Esophagus muscularis mucosa (tissue), 4 donors: ENCODE measurements around the gene ASF1B. TPM values are rescaled to one million over a fixed set of nuclear protein-coding genes. Genes with fewer than 3 reads are reported as not detected.
"Not testable (repeated sequence)": the region's sequence is repeated elsewhere in the genome, so short reads cannot be mapped to it uniquely, and the experiment has no call there.

Experiments
- DNase-seq: peaks from one replicate; pipeline ENCODE4 v3.0.0-alpha.2; 2017; ENCODE audit errors: extremely low spot score
- H3K27ac ChIP-seq, 4 donors: fragments of 200-600 bp; sonication (generic); replicated peaks in 1 of 4; 1 replicate in 3 of 4; 2 replicates in 1 of 4; pipeline ENCODE4 v1.5.1; 2016 to 2019; ENCODE audit warnings: mild to moderate bottlenecking in 1 of 4
- H3K27me3 ChIP-seq, 4 donors: fragments of 200-600 bp; sonication (generic); one replicate each; pipeline versions ENCODE4 v1.5.1 to v1.6.0; 2016 to 2019
- H3K36me3 ChIP-seq, 4 donors: fragments of 200-600 bp; sonication (generic); one replicate each; pipeline ENCODE4 v1.5.1; 2016 to 2019
- H3K4me1 ChIP-seq, 4 donors: fragments of 200-600 bp; sonication (generic); one replicate each; pipeline ENCODE4 v1.5.1; 2016 to 2019
- H3K4me3 ChIP-seq, 4 donors: fragments of 200-600 bp; sonication (generic); 1 replicate in 2 of 4; 2 replicates in 2 of 4; pipeline ENCODE4 v1.5.1; 2016 to 2019; ENCODE audit warnings: mild to moderate bottlenecking in 4 of 4, moderate library complexity in 1 of 4
- H3K9me3 ChIP-seq, 4 donors: fragments of 200-600 bp; sonication (generic); 1 replicate in 3 of 4; 2 replicates in 1 of 4; pipeline ENCODE4 v1.5.1; 2016 to 2019
- CTCF ChIP-seq, 3 experiments: fragments of 200-600 bp in 2 of 3; fragments of 450-650 bp in 1 of 3; sonication (generic) in 2 of 3; IDR thresholded peaks; one replicate each; pipeline ENCODE4 v1.5.1; 2017 to 2019; ENCODE audit warnings: antibody characterized with exemption in 3 of 3, mild to moderate bottlenecking in 2 of 3, moderate library complexity in 1 of 3
- EP300 ChIP-seq: sonication (generic); formaldehyde crosslinking; IDR thresholded peaks from one replicate; pipeline ENCODE4 v1.6.1; 2017; ENCODE audit warnings: antibody characterized with exemption
- POLR2A ChIP-seq: fragments of 450-650 bp; IDR thresholded peaks from one replicate; pipeline ENCODE4 v1.6.1; 2017; ENCODE audit warnings: antibody characterized with exemption, moderate library complexity, mild to moderate bottlenecking, low read depth
- POLR2AphosphoS5 ChIP-seq, 2 donors: sonication (generic); formaldehyde crosslinking; IDR thresholded peaks; one replicate each; pipeline ENCODE4 v1.6.1; 2017; ENCODE audit warnings: antibody characterized with exemption in 2 of 2
- WGBS: methylation state at CpG from one replicate; pipeline ENCODE4 v1.1.5; 2018; 5-methylcytosine and 5-hydroxymethylcytosine counted together
- intact Hi-C: fragments of 100-400 bp; cut with DNase I; formaldehyde crosslinking; loops from one replicate; pipeline ENCODE4 v1.15.1; 2023
- total RNA-seq, 4 donors: library from RNA; depleted of rRNA; stranded (reverse); fragments of >200 nt; gene quantifications; one replicate each; pipeline versions ENCODE4 v1.1.0 to v1.2.1, GENCODE V29; 2016

Gene ASF1B
- total RNA-seq, 4 donors from 2014 or later: 0.63 to 1.3 (median 0.65) TPM; not detected in 1

GRCh38 chr19:14181906-14182305, 45.5 kb upstream of the ASF1B start:
- no peak for DNase-seq
- Histone ChIP-seq H3K27ac (no peak overlapping the region), H3K27me3 (no peaks in the 10 kb centered on the region), H3K4me1 (peaks cover 0 to 7% (median 0%) of the 10 kb centered on the region in 4 donors), H3K9me3 (no peaks in the 10 kb centered on the region), H3K36me3 (peaks cover 0 to 31% (median 14%) of the 10 kb centered on the region in 4 donors), H3K4me3 (no peak overlapping the region)
- TF ChIP-seq POLR2AphosphoS5 (IDR thresholded peaks at IDR 0.05): no peak
- TF ChIP-seq POLR2A: no peak
- TF ChIP-seq EP300: no peak
- TF ChIP-seq CTCF (IDR thresholded peaks at IDR 0.05): no peak
- 74% methylated on average over 5 of the region's 6 CpGs for WGBS
- intact Hi-C loops: no loop called here

DNA sequence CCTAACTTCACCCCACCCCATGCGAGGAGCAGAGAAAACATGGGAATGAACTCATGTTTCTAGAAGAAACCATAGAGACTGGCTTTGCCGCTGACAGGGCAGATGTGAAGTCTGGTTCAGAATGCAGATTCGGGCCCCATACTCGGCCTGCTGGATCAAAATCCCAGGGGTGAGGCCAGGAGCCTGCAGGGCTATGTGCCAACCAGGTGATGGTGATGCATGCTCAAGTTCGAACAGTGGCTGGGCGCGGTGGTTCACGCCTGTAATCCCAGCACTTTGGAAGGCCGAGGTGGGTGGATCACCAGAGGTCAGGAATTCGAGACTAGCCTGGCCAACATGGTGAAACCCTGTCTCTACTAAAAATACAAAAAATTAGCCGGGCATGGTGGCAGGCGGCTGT, 44.8 kb upstream of the ASF1B start:
- WGBS: 83% methylated on average over 12 of the region's 12 CpGs
- H3K9me3 ChIP-seq, DNase-seq, H3K27me3 ChIP-seq, intact Hi-C loops, H3K27ac ChIP-seq, H3K4me3 ChIP-seq, H3K4me1 ChIP-seq: not testable (repeated sequence)
- peaks cover 5 to 38% (median 21%) of the 10 kb centered on the region in 4 donors for H3K36me3 ChIP-seq

- DNase-seq: no peak
- Histone ChIP-seq H3K4me1 (no peaks in the 10 kb centered on the region), H3K36me3 (peaks cover 18 to 69% (median 45%) of the 10 kb centered on the region in 4 donors), H3K4me3 (no peak overlapping the region), H3K27me3 (no peaks in the 10 kb centered on the region), H3K27ac (no peak overlapping the region), H3K9me3 (no peaks in the 10 kb centered on the region)
- WGBS: 96% methylated on average over 5 of the region's 23 CpGs
- intact Hi-C loops: no loop called here
- TF ChIP-seq EP300 (no peak), POLR2AphosphoS5 (IDR thresholded peaks at IDR 0.05) (no peak), POLR2A (no peak), CTCF (IDR thresholded peaks at IDR 0.05) (no peak)
Measured at GRCh38 chr19:14177496-14178074, 41.2 kb upstream of the ASF1B start.

DNA sequence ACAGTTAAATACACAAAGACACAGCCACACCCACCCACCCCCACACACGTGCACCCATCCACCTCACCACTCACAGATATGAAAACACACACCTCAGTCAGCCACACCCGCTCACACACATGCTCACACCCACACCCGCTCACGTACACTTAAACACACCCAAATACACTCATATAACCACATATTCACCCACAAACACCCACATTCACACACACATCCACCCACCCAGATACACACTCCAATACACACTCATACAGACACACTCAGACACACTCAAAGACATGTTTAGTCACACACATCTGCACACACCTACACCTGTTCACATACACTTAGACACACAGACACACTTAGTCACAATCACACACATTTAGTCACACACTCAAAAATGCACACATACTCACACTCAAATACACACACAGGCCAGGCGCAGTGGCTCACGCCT, 39.0 kb upstream of the ASF1B start:
- TF ChIP-seq POLR2AphosphoS5 (IDR thresholded peaks at IDR 0.05) (no peak), EP300 (no peak)
- Histone ChIP-seq H3K4me1 (no peaks in the 10 kb centered on the region), H3K36me3 (peaks cover 21 to 82% (median 63%) of the 10 kb centered on the region in 4 donors), H3K27ac (no peak overlapping the region), H3K9me3 (no peaks in the 10 kb centered on the region), H3K27me3 (no peaks in the 10 kb centered on the region), H3K4me3 (no peak overlapping the region)
- DNase-seq: no peak
- intact Hi-C loops: no loop called here
- WGBS: 93% methylated on average over 6 of the region's 6 CpGs

- H3K9me3 ChIP-seq: no peaks in the 10 kb centered on the region
- no peaks in the 10 kb centered on the region for H3K27me3 ChIP-seq
- no peak overlapping the region for H3K4me3 ChIP-seq
- no peak overlapping the region for H3K27ac ChIP-seq
- H3K4me1 ChIP-seq: no peaks in the 10 kb centered on the region
- 95% methylated on average over 9 of the region's 9 CpGs for WGBS
- no peak for TF ChIP-seq EP300
- no peak for TF ChIP-seq POLR2A
- no peak for TF ChIP-seq CTCF (IDR thresholded peaks at IDR 0.05)
- TF ChIP-seq POLR2AphosphoS5 (IDR thresholded peaks at IDR 0.05): no peak
- intact Hi-C loops: no loop called here
- no peak for DNase-seq
- peaks cover 23 to 86% (median 68%) of the 10 kb centered on the region in 4 donors for H3K36me3 ChIP-seq
Measured at GRCh38 chr19:14174883-14175282, 38.5 kb upstream of the ASF1B start.

GRCh38 chr19:14168993-14169392, 32.6 kb upstream of the ASF1B start:
- TF ChIP-seq POLR2AphosphoS5 (IDR thresholded peaks at IDR 0.05) (no peak), CTCF (IDR thresholded peaks at IDR 0.05) (no peak), POLR2A (no peak), EP300 (no peak)
- no peak overlapping the region for H3K4me3 ChIP-seq
- no peak overlapping the region for H3K27ac ChIP-seq
- no peaks in the 10 kb centered on the region for H3K27me3 ChIP-seq
- H3K9me3 ChIP-seq: no peaks in the 10 kb centered on the region
- 88% methylated on average over 12 of the region's 12 CpGs for WGBS
- H3K36me3 ChIP-seq: peaks cover 21 to 60% (median 47%) of the 10 kb centered on the region in 4 donors
- DNase-seq: no peak
- intact Hi-C loops: no loop called here
- H3K4me1 ChIP-seq: peaks cover 12 to 25% (median 21%) of the 10 kb centered on the region in 4 donors
